ENCODE data around the gene WNT7B. TPM values are rescaled to one million over a fixed set of nuclear protein-coding genes. Genes with fewer than 3 reads are reported as not detected.

The WNT7B gene
- total RNA-seq, 1 donor from 2014 or later = 0.15 TPM

GRCh38 chr22:45968751-45969413, 8.1 kb downstream of the WNT7B start:
- Mint-ChIP-seq H3K9me3 (ENCODE audit: low read depth) (no peaks in the 10 kb centered on the region), H3K27ac (ENCODE audit: unreplicated experiment) (no peak overlapping the region), H3K36me3 (ENCODE audit: low read depth) (no peaks in the 10 kb centered on the region), H3K4me1 (ENCODE audit: low read depth) (peaks cover 5% of the 10 kb centered on the region), H3K4me3 (ENCODE audit: unreplicated experiment) (no peak overlapping the region), H3K27me3 (ENCODE audit: low read depth) (peaks cover 14% of the 10 kb centered on the region)
- DNase-seq (ENCODE audit: low spot score) = no peak
- TF ChIP-seq, protein P1, sequence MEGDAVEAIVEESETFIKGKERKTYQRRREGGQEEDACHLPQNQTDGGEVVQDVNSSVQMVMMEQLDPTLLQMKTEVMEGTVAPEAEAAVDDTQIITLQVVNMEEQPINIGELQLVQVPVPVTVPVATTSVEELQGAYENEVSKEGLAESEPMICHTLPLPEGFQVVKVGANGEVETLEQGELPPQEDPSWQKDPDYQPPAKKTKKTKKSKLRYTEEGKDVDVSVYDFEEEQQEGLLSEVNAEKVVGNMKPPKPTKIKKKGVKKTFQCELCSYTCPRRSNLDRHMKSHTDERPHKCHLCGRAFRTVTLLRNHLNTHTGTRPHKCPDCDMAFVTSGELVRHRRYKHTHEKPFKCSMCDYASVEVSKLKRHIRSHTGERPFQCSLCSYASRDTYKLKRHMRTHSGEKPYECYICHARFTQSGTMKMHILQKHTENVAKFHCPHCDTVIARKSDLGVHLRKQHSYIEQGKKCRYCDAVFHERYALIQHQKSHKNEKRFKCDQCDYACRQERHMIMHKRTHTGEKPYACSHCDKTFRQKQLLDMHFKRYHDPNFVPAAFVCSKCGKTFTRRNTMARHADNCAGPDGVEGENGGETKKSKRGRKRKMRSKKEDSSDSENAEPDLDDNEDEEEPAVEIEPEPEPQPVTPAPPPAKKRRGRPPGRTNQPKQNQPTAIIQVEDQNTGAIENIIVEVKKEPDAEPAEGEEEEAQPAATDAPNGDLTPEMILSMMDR (IDR thresholded peaks at IDR 0.05) = no peak

DNA sequence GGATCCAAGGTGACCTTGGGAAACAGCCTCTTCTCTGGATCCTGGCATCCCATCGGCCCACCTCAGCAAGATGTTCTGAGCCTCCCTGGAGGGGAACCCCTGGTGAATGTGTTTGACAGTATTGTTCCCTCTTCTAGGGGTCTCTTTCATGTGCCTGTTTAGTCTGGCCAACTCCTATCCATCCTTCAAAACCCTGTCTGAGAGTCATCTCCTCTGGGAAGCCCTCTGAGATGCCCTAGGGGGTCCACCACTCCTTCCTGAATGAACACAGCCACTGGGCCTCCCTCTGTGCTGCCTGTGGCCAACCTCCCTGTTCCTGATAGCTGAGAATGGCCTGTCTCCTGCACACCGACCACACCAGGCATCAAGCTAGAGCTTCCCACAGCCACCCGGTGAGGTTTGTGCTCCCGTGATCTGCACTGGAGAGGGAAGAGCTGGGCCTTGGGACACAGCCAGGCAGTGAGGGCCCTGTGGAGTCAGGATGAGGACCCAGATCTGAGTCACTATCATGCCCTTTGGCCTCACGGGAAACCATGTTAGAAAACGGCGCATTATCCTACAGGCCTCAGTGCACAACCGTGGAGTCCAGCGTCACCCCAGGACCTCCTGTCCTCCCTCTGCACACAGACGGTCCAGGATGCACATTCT, 8.8 kb downstream of the WNT7B start:
- no peaks in the 10 kb centered on the region for H3K36me3 Mint-ChIP-seq (ENCODE audit: low read depth)
- H3K27ac Mint-ChIP-seq (ENCODE audit: unreplicated experiment) = no peak overlapping the region
- H3K4me1 Mint-ChIP-seq (ENCODE audit: low read depth) = peaks cover 5% of the 10 kb centered on the region
- TF ChIP-seq, protein P1 (IDR thresholded peaks at IDR 0.05) = no peak
- peaks cover 9% of the 10 kb centered on the region for H3K27me3 Mint-ChIP-seq (ENCODE audit: low read depth)
- DNase-seq (ENCODE audit: low spot score) = no peak
- no peaks in the 10 kb centered on the region for H3K9me3 Mint-ChIP-seq (ENCODE audit: low read depth)
- no peak overlapping the region for H3K4me3 Mint-ChIP-seq (ENCODE audit: unreplicated experiment)

GRCh38 chr22:45966895-45967365, 10.0 kb downstream of the WNT7B start:
- H3K4me3 Mint-ChIP-seq (ENCODE audit: unreplicated experiment) = no peak overlapping the region
- H3K9me3 Mint-ChIP-seq (ENCODE audit: low read depth) = no peaks in the 10 kb centered on the region
- H3K27ac Mint-ChIP-seq (ENCODE audit: unreplicated experiment) = no peak overlapping the region
- no peaks in the 10 kb centered on the region for H3K36me3 Mint-ChIP-seq (ENCODE audit: low read depth)
- DNase-seq (ENCODE audit: low spot score) = no peak
- TF ChIP-seq, protein P1 (IDR thresholded peaks at IDR 0.05) = no peak
- H3K4me1 Mint-ChIP-seq (ENCODE audit: low read depth) = peaks cover 5% of the 10 kb centered on the region
- peaks cover 8% of the 10 kb centered on the region for H3K27me3 Mint-ChIP-seq (ENCODE audit: low read depth)

GRCh38 chr22:45966320-45966894, 10.6 kb downstream of the WNT7B start:
- no peak for DNase-seq (ENCODE audit: low spot score)
- no peaks in the 10 kb centered on the region for H3K9me3 Mint-ChIP-seq (ENCODE audit: low read depth)
- no peak overlapping the region for H3K4me3 Mint-ChIP-seq (ENCODE audit: unreplicated experiment)
- H3K4me1 Mint-ChIP-seq (ENCODE audit: low read depth) = peaks cover 5% of the 10 kb centered on the region
- H3K36me3 Mint-ChIP-seq (ENCODE audit: low read depth) = no peaks in the 10 kb centered on the region
- H3K27me3 Mint-ChIP-seq (ENCODE audit: low read depth) = peaks cover 8% of the 10 kb centered on the region
- H3K27ac Mint-ChIP-seq (ENCODE audit: unreplicated experiment) = no peak overlapping the region
- TF ChIP-seq, protein P1 (IDR thresholded peaks at IDR 0.05) = no peak

GRCh38 chr22:45965563-45965962, 11.4 kb downstream of the WNT7B start:
- DNase-seq (ENCODE audit: low spot score) = no peak
- Mint-ChIP-seq H3K4me3 (ENCODE audit: unreplicated experiment) (no peak overlapping the region), H3K27me3 (ENCODE audit: low read depth) (peaks cover 7% of the 10 kb centered on the region), H3K9me3 (ENCODE audit: low read depth) (no peaks in the 10 kb centered on the region), H3K36me3 (ENCODE audit: low read depth) (no peaks in the 10 kb centered on the region), H3K4me1 (ENCODE audit: low read depth) (peaks cover 1% of the 10 kb centered on the region), H3K27ac (ENCODE audit: unreplicated experiment) (no peak overlapping the region)
- TF ChIP-seq, protein P1 (IDR thresholded peaks at IDR 0.05) = no peak
